Measurements from ENCODE around the gene SLC9C1.

SLC9C1 gene

DNA sequence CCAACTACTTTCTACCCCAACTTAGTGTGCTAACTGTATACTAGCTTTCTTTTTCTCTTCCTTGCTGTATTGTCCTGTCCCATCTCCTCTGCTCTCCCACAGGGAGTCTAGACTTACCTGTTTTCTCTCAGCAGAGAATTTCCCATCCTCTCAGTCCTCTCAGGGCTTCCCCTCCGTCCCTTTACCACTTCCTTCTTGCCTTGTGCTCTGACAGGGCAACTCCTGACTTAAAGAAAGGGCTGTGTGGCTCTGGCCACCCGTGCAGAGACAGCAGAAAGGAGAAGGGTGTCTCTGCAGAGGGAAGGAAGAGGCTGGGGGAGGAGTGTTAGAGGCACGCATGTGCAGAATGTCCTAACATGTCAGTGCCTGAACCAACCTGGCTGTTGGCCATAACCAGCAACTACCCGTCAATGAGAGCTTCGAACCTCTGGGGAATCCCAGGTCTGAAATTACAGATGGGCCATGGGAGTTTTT is 161.0 kb downstream of the SLC9C1 start, which contains the start of gene GCSAM:
Gene GCSAM (minus strand): TSS at position 274 of the 474 bp plus-strand sequence. CDS start 128 bp downstream, at position 146.
- Histone ChIP-seq H3K27me3 (ENCODE audit: insufficient read depth, low read length, poor library complexity, severe bottlenecking) (no peaks in the 10 kb centered on the region), H3K9me3 (ENCODE audit: insufficient read depth, low read depth, low read length) (no peaks in the 10 kb centered on the region), H3K4me2 (ENCODE audit: low read depth, low read length, poor library complexity, severe bottlenecking) (peak within 1 kb of the TSS; percentile 42), H2AFZ (ENCODE audit: low read length) (0 out of 2 replicates have a peak within 1 kb of the TSS, but pooled peaks have one; percentile 40), H3K79me2 (ENCODE audit: insufficient read depth, low read length) (no peaks in the 10 kb centered on the region), H3K9ac (ENCODE audit: low read depth, low read length, poor library complexity, severe bottlenecking) (no peak within 1 kb of the TSS), H3K9me2 (replicated peaks; ENCODE audit: low read depth, low read length) (no peaks in the 10 kb centered on the region), H3F3A (ENCODE audit: low read depth) (no peaks in the 10 kb centered on the region), H3K36me3 (ENCODE audit: insufficient read depth, low read length) (no peaks in the 10 kb centered on the region), H3K4me1 (ENCODE audit: insufficient read depth, low read length, poor library complexity, severe bottlenecking) (peaks cover 62% of the 10 kb centered on the region), H4K20me1 (ENCODE audit: insufficient read depth, low read length, poor library complexity, severe bottlenecking) (no peaks in the 10 kb centered on the region), H3K4me3 (ENCODE audit: low read length, poor library complexity, severe bottlenecking) (peak within 1 kb of the TSS; percentile 4)
- TF ChIP-seq, protein P1, sequence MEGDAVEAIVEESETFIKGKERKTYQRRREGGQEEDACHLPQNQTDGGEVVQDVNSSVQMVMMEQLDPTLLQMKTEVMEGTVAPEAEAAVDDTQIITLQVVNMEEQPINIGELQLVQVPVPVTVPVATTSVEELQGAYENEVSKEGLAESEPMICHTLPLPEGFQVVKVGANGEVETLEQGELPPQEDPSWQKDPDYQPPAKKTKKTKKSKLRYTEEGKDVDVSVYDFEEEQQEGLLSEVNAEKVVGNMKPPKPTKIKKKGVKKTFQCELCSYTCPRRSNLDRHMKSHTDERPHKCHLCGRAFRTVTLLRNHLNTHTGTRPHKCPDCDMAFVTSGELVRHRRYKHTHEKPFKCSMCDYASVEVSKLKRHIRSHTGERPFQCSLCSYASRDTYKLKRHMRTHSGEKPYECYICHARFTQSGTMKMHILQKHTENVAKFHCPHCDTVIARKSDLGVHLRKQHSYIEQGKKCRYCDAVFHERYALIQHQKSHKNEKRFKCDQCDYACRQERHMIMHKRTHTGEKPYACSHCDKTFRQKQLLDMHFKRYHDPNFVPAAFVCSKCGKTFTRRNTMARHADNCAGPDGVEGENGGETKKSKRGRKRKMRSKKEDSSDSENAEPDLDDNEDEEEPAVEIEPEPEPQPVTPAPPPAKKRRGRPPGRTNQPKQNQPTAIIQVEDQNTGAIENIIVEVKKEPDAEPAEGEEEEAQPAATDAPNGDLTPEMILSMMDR (conservative IDR thresholded peaks at IDR 0.05; ENCODE audit: low read length) = no peak
- no peak for TF ChIP-seq EZH2phosphoT487 (IDR thresholded peaks at IDR 0.05; ENCODE audit: borderline replicate concordance)

DNA sequence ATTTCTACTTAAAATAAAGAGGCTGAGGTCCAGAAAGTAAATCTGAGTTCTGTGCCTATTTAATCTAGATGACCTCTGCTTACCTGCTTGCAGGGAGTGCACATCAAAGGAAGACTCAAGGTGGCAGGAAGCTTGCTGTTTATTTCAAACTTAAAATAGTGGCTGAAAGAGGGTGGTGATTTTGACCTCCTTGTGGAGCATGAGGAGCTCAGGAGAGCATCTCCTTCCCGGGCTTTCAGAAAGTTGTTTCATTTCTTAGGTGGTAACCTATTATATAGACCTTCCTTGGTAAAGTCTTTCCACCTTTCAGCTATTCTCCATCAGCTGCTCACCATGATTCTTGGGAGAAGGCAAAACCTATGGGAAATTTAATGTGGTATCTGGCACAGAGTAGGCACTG is 161.5 kb downstream of the SLC9C1 start:
- no peaks in the 10 kb centered on the region for H4K20me1 ChIP-seq (ENCODE audit: insufficient read depth, low read length, poor library complexity, severe bottlenecking)
- no peaks in the 10 kb centered on the region for H3K36me3 ChIP-seq (ENCODE audit: insufficient read depth, low read length)
- H3F3A ChIP-seq (ENCODE audit: low read depth) = no peaks in the 10 kb centered on the region
- no peaks in the 10 kb centered on the region for H3K9me2 ChIP-seq (replicated peaks; ENCODE audit: low read depth, low read length)
- H3K4me1 ChIP-seq (ENCODE audit: insufficient read depth, low read length, poor library complexity, severe bottlenecking) = peaks cover 66% of the 10 kb centered on the region
- H3K4me2 ChIP-seq (ENCODE audit: low read depth, low read length, poor library complexity, severe bottlenecking) = peak overlapping the region; percentile 42
- no peaks in the 10 kb centered on the region for H3K27me3 ChIP-seq (ENCODE audit: insufficient read depth, low read length, poor library complexity, severe bottlenecking)
- TF ChIP-seq EZH2phosphoT487 (IDR thresholded peaks at IDR 0.05; ENCODE audit: borderline replicate concordance) = no peak
- TF ChIP-seq, protein P1 (conservative IDR thresholded peaks at IDR 0.05; ENCODE audit: low read length) = no peak
- no peak overlapping the region for H3K9ac ChIP-seq (ENCODE audit: low read depth, low read length, poor library complexity, severe bottlenecking)
- H3K79me2 ChIP-seq (ENCODE audit: insufficient read depth, low read length) = no peaks in the 10 kb centered on the region
- no peaks in the 10 kb centered on the region for H3K9me3 ChIP-seq (ENCODE audit: insufficient read depth, low read depth, low read length)
- 0 out of 2 replicates have a peak overlapping the region, but pooled peaks have one; percentile 40 for H2AFZ ChIP-seq (ENCODE audit: low read length)
- peak overlapping the region; percentile 4 for H3K4me3 ChIP-seq (ENCODE audit: low read length, poor library complexity, severe bottlenecking)

DNA sequence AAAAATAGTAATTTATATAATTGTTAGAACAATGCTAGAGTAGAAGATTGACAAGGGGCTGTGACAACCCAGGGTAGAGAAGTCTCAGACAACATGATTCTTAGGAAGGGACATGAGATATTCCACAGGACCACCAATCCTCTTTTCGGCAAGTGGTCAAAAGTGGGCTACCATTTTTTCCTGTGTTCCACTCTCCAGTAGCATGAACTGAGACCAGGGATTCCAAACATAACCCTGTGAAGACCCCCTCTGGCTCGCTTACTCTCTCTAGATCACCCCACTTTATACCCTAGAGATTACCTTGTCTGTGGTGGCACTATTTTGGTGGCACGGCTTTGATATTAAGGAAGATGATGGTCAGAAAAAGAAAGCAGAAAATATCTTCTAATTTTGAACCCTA is 161.9 kb downstream of the SLC9C1 start:
- H3F3A ChIP-seq (ENCODE audit: low read depth) = no peaks in the 10 kb centered on the region
- H3K9me3 ChIP-seq (ENCODE audit: insufficient read depth, low read depth, low read length) = no peaks in the 10 kb centered on the region
- no peaks in the 10 kb centered on the region for H4K20me1 ChIP-seq (ENCODE audit: insufficient read depth, low read length, poor library complexity, severe bottlenecking)
- H3K4me3 ChIP-seq (ENCODE audit: low read length, poor library complexity, severe bottlenecking) = no peak overlapping the region
- no peaks in the 10 kb centered on the region for H3K36me3 ChIP-seq (ENCODE audit: insufficient read depth, low read length)
- H3K9me2 ChIP-seq (replicated peaks; ENCODE audit: low read depth, low read length) = no peaks in the 10 kb centered on the region
- H3K79me2 ChIP-seq (ENCODE audit: insufficient read depth, low read length) = no peaks in the 10 kb centered on the region
- H3K4me2 ChIP-seq (ENCODE audit: low read depth, low read length, poor library complexity, severe bottlenecking) = no peak overlapping the region
- H3K9ac ChIP-seq (ENCODE audit: low read depth, low read length, poor library complexity, severe bottlenecking) = no peak overlapping the region
- peaks cover 68% of the 10 kb centered on the region for H3K4me1 ChIP-seq (ENCODE audit: insufficient read depth, low read length, poor library complexity, severe bottlenecking)
- no peak overlapping the region for H2AFZ ChIP-seq (ENCODE audit: low read length)
- TF ChIP-seq EZH2phosphoT487 (IDR thresholded peaks at IDR 0.05; ENCODE audit: borderline replicate concordance) = no peak
- TF ChIP-seq, protein P1 (conservative IDR thresholded peaks at IDR 0.05; ENCODE audit: low read length) = no peak
- no peaks in the 10 kb centered on the region for H3K27me3 ChIP-seq (ENCODE audit: insufficient read depth, low read length, poor library complexity, severe bottlenecking)
